H9 (cell line): ENCODE measurements around the gene GALNT7. TPM values are rescaled to one million over a fixed set of nuclear protein-coding genes. Genes with fewer than 3 reads are reported as not detected.

Source experiments
- DNase-seq: peaks from one replicate; pipeline ENCODE4 v3.0.0-alpha.2; 2017
- H2AFZ ChIP-seq: one replicate; pipeline ENCODE4 v1.6.1; 2013; ENCODE audit warnings: mild to moderate bottlenecking, low read length, control low read depth, moderate library complexity
- H2AK5ac ChIP-seq: 2 replicates; pipeline ENCODE4 v1.6.1; 2013; ENCODE audit warnings: low read length, control low read depth, mixed read lengths; ENCODE audit not compliant: insufficient read length
- H2BK120ac ChIP-seq: one replicate; pipeline ENCODE4 v1.6.1; 2013; ENCODE audit warnings: low read depth, mild to moderate bottlenecking, low read length, control low read depth, inconsistent platforms; ENCODE audit not compliant: poor library complexity, severe bottlenecking
- H2BK12ac ChIP-seq: 2 replicates; pipeline ENCODE4 v1.6.1; 2013; ENCODE audit warnings: low read length, control low read depth, mixed read lengths, low read depth; ENCODE audit not compliant: insufficient read length
- H2BK15ac ChIP-seq: 2 replicates; pipeline ENCODE4 v1.6.1; 2013; ENCODE audit warnings: low read depth, low read length, control low read depth
- H2BK20ac ChIP-seq: one replicate; pipeline ENCODE4 v1.6.1; 2013; ENCODE audit warnings: low read depth, mild to moderate bottlenecking, low read length, control low read depth, inconsistent platforms; ENCODE audit not compliant: poor library complexity, severe bottlenecking
- H2BK5ac ChIP-seq: 2 replicates; pipeline ENCODE4 v1.6.1; 2013; ENCODE audit warnings: low read length, control low read depth, mixed read lengths; ENCODE audit not compliant: insufficient read length
- H3K14ac ChIP-seq: 2 replicates; pipeline ENCODE4 v1.6.1; 2013; ENCODE audit warnings: low read length, control low read depth; ENCODE audit not compliant: insufficient read depth
- H3K18ac ChIP-seq: 2 replicates; pipeline ENCODE4 v1.6.1; 2013; ENCODE audit warnings: low read depth, mild to moderate bottlenecking, mixed read lengths, low read length, control low read depth; ENCODE audit not compliant: insufficient read length
- H3K23ac ChIP-seq: 2 replicates; pipeline ENCODE4 v1.6.1; 2013; ENCODE audit warnings: low read length, control low read depth, mixed read lengths, low read depth; ENCODE audit not compliant: insufficient read length
- H3K23me2 ChIP-seq: 2 replicates; pipeline ENCODE4 v1.6.1; 2013; ENCODE audit warnings: low read depth, mild to moderate bottlenecking, mixed read lengths, low read length, control low read depth; ENCODE audit not compliant: insufficient read length, poor library complexity, severe bottlenecking
- H3K27ac ChIP-seq: 2 replicates; pipeline ENCODE4 v1.5.1; 2013; ENCODE audit warnings: low read length, control low read depth, mixed read lengths, low read depth; ENCODE audit not compliant: insufficient read length
- H3K27me3 ChIP-seq: 2 replicates; pipeline ENCODE4 v1.6.1; 2013; ENCODE audit warnings: low read length, control low read depth, inconsistent platforms; ENCODE audit not compliant: insufficient read depth
- H3K4ac ChIP-seq: 2 replicates; pipeline ENCODE4 v1.6.1; 2013; ENCODE audit warnings: low read depth, mild to moderate bottlenecking, control low read depth, inconsistent platforms, low read length, moderate library complexity
- H3K4me1 ChIP-seq: 2 replicates; pipeline ENCODE4 v1.6.1; 2013; ENCODE audit warnings: low read length, control low read depth, inconsistent platforms; ENCODE audit not compliant: insufficient read depth
- H3K4me2 ChIP-seq: 2 replicates; pipeline ENCODE4 v1.6.1; 2013; ENCODE audit warnings: low read length, control low read depth, mixed read lengths; ENCODE audit not compliant: insufficient read length, insufficient read depth
- H3K56ac ChIP-seq: 2 replicates; pipeline ENCODE4 v1.6.1; 2013; ENCODE audit warnings: low read depth, mild to moderate bottlenecking, mixed read lengths, low read length, control low read depth; ENCODE audit not compliant: insufficient read length
- H3K79me1 ChIP-seq: 2 replicates; pipeline ENCODE4 v1.6.1; 2013; ENCODE audit warnings: low read depth, mild to moderate bottlenecking, moderate library complexity, low read length, control low read depth, inconsistent platforms; ENCODE audit not compliant: insufficient read depth, poor library complexity, severe bottlenecking
- H3K79me2 ChIP-seq: 2 replicates; pipeline ENCODE4 v1.6.1; 2013; ENCODE audit warnings: low read length, control low read depth, inconsistent platforms; ENCODE audit not compliant: insufficient read depth
- H3K9ac ChIP-seq: 2 replicates; pipeline ENCODE4 v1.6.1; 2013; ENCODE audit warnings: low read length, control low read depth, mixed read lengths; ENCODE audit not compliant: insufficient read length; ENCODE audit errors: extremely low read depth
- H3K9me3 ChIP-seq: one replicate; pipeline ENCODE4 v1.6.1; 2013; ENCODE audit warnings: low read depth, low read length, inconsistent platforms; ENCODE audit not compliant: control insufficient read depth
- H3T11ph ChIP-seq: one replicate; pipeline ENCODE4 v1.6.1; 2013; ENCODE audit warnings: mild to moderate bottlenecking, low read length, control low read depth, inconsistent platforms
- H4K20me1 ChIP-seq: one replicate; pipeline ENCODE4 v1.6.1; 2013; ENCODE audit not compliant: control insufficient read depth, insufficient read length, insufficient read depth
- H4K5ac ChIP-seq: 2 replicates; pipeline ENCODE4 v1.6.1; 2013; ENCODE audit warnings: low read depth, mild to moderate bottlenecking, mixed read lengths, low read length, control low read depth; ENCODE audit not compliant: insufficient read length
- H4K8ac ChIP-seq: replicated peaks from 2 replicates; pipeline ENCODE4 v1.6.1; 2013; ENCODE audit warnings: low read length, control low read depth, mixed read lengths, low read depth; ENCODE audit not compliant: insufficient read length
- H4K91ac ChIP-seq: 2 replicates; pipeline ENCODE4 v1.6.1; 2013; ENCODE audit warnings: low read depth, mild to moderate bottlenecking, moderate library complexity, mixed read lengths, low read length, control low read depth; ENCODE audit not compliant: insufficient read length
- H3K27ac Mint-ChIP-seq, 3 experiments: 2 replicates in 2 of 3; 3 replicates in 1 of 3; pipeline ENCODE4 v1.8.0; 2020 to 2021; ENCODE audit warnings: mixed read lengths in 3 of 3, mild to moderate bottlenecking in 1 of 3, moderate library complexity in 1 of 3
- H3K27me3 Mint-ChIP-seq: 2 replicates; pipeline ENCODE4 v1.8.0; 2021; ENCODE audit warnings: low read depth, mild to moderate bottlenecking, moderate library complexity, mixed read lengths
- H3K36me3 Mint-ChIP-seq, 3 experiments: 2 replicates in 2 of 3; 3 replicates in 1 of 3; pipeline ENCODE4 v1.8.0; 2020 to 2021; ENCODE audit warnings: low read depth in 3 of 3, mixed read lengths in 3 of 3; ENCODE audit not compliant: insufficient read depth in 1 of 3
- H3K4me1 Mint-ChIP-seq, 2 experiments: 2 replicates each; pipeline ENCODE4 v1.8.0; 2020; ENCODE audit warnings: mixed read lengths in 2 of 2
- H3K4me3 Mint-ChIP-seq, 2 experiments: 2 replicates in 1 of 2; 3 replicates in 1 of 2; pipeline ENCODE4 v1.8.0; 2020 to 2021; ENCODE audit warnings: mild to moderate bottlenecking in 2 of 2, mixed read lengths in 2 of 2, moderate library complexity in 1 of 2
- H3K9me3 Mint-ChIP-seq, 2 experiments: 2 replicates in 1 of 2; 3 replicates in 1 of 2; pipeline ENCODE4 v1.8.0; 2020; ENCODE audit warnings: mild to moderate bottlenecking in 2 of 2, mixed read lengths in 2 of 2, moderate library complexity in 1 of 2
- CTCF ChIP-seq: fragments of 200-600 bp; sonication (generic); conservative IDR thresholded peaks from 3 replicates; pipeline ENCODE4 v1.8.0; 2021; ENCODE audit warnings: antibody characterized with exemption, mild to moderate bottlenecking
- WGBS: extraction: QIAGEN DNeasy Blood & Tissue Kit; methylation state at CpG from one replicate; pipeline ENCODE4 v1.1.7; 2013; ENCODE audit warnings: missing lambda C conversion rate, low lambda C conversion rate, mixed read lengths; ENCODE audit not compliant: insufficient read length; ENCODE audit errors: extremely low coverage; 5-methylcytosine and 5-hydroxymethylcytosine counted together
- total RNA-seq: library from RNA; stranded (reverse); gene quantifications from 2 replicates; pipeline ENCODE4 v1.2.1, GENCODE V29; 2021

GALNT7 gene
- total RNA-seq, 1 experiment from 2014 or later = 57.3 TPM

GRCh38 chr4:173287486-173287885, 118.9 kb downstream of the GALNT7 start:
- Histone ChIP-seq H3K27me3 (no peaks in the 10 kb centered on the region), H3K4ac (no peak overlapping the region), H3K27ac (no peak overlapping the region), H3K4me2 (no peak overlapping the region), H3K79me2 (no peaks in the 10 kb centered on the region), H2AK5ac (no peak overlapping the region), H2BK20ac (no peak overlapping the region), H3K18ac (no peak overlapping the region), H4K8ac (no peak overlapping the region), H3T11ph (no peak overlapping the region), H3K9me3 (peaks cover 28% of the 10 kb centered on the region), H3K23ac (no peak overlapping the region), H3K79me1 (peaks cover 4% of the 10 kb centered on the region), H3K14ac (no peak overlapping the region), H3K23me2 (no peaks in the 10 kb centered on the region), H4K20me1 (no peaks in the 10 kb centered on the region), H2BK5ac (no peak overlapping the region), H2BK12ac (no peak overlapping the region), H4K5ac (no peak overlapping the region), H2BK120ac (no peak overlapping the region), H4K91ac (no peak overlapping the region), H2AFZ (no peak overlapping the region), H3K9ac (no peak overlapping the region), H3K4me1 (no peaks in the 10 kb centered on the region), H2BK15ac (no peak overlapping the region), H3K56ac (no peak overlapping the region)
- no peaks in the 10 kb centered on the region; the same call in 1 of the 2 replicates for H3K27me3 Mint-ChIP-seq
- no peak for TF ChIP-seq CTCF
- H3K4me1 Mint-ChIP-seq = peaks cover 0 to 3% of the 10 kb centered on the region in 2 experiments; a peak in 2 of 4 replicates
- peaks cover 32 to 33% of the 10 kb centered on the region in 2 experiments for H3K9me3 Mint-ChIP-seq
- H3K27ac Mint-ChIP-seq = no peak overlapping the region; a peak in 1 of 7 replicates
- WGBS = no CpG with 5 or more reads among the region's 2 CpGs
- no peak overlapping the region for H3K4me3 Mint-ChIP-seq
- DNase-seq = no peak
- peaks cover 40 to 55% (median 45%) of the 10 kb centered on the region in 3 experiments for H3K36me3 Mint-ChIP-seq
